Osteoblast (primary cell): ENCODE data around the gene INPP4A. TPM values are rescaled to one million over a fixed set of nuclear protein-coding genes. Genes with fewer than 3 reads are reported as not detected.
A peak's percentile ranks its signal among the peaks of the same experiment; 100 is the strongest.
"Not testable (repeated sequence)": the region's sequence is repeated elsewhere in the genome, so short reads cannot be mapped to it uniquely, and the experiment has no call there.

Experiments
- DNase-seq: peaks from one replicate; pipeline ENCODE4 v3.0.0; 2011; ENCODE audit warnings: low spot score, mixed read lengths; ENCODE audit not compliant: insufficient read length; ENCODE audit errors: missing footprints
- H2AFZ ChIP-seq: 2 replicates; pipeline ENCODE4 v1.6.0; 2011; ENCODE audit warnings: mild to moderate bottlenecking, low read length
- H3K27ac ChIP-seq: 2 replicates; pipeline ENCODE4 v1.5.1; 2011; ENCODE audit warnings: mild to moderate bottlenecking, low read depth, low read length, moderate library complexity
- H3K27me3 ChIP-seq: 2 replicates; pipeline ENCODE4 v1.6.0; 2012; ENCODE audit warnings: mild to moderate bottlenecking, control low read depth, inconsistent platforms, low read length, moderate library complexity; ENCODE audit not compliant: insufficient read depth
- H3K36me3 ChIP-seq: 2 replicates; pipeline ENCODE4 v1.5.1; 2011; ENCODE audit warnings: mild to moderate bottlenecking, low read length, control low read depth, moderate library complexity; ENCODE audit not compliant: insufficient read depth
- H3K4me1 ChIP-seq: 2 replicates; pipeline ENCODE4 v1.5.1; 2011; ENCODE audit warnings: mild to moderate bottlenecking, low read length, control low read depth, moderate library complexity; ENCODE audit not compliant: insufficient read depth
- H3K4me2 ChIP-seq: 2 replicates; pipeline ENCODE4 v1.6.0; 2011; ENCODE audit warnings: mild to moderate bottlenecking, low read length; ENCODE audit not compliant: insufficient read depth
- H3K4me3 ChIP-seq: fragments of 200-600 bp; sonication (generic); 3 replicates; pipeline ENCODE4 v1.5.1; 2012; ENCODE audit warnings: mild to moderate bottlenecking, low read length, inconsistent platforms; ENCODE audit not compliant: insufficient read depth
- H3K79me2 ChIP-seq: 2 replicates; pipeline ENCODE4 v1.6.0; 2012; ENCODE audit warnings: mild to moderate bottlenecking, low read length, control low read depth, inconsistent platforms; ENCODE audit not compliant: insufficient read depth
- H3K9me3 ChIP-seq: 2 replicates; pipeline ENCODE4 v1.5.1; 2011; ENCODE audit warnings: low read depth, low read length, control low read depth
- H4K20me1 ChIP-seq: 2 replicates; pipeline ENCODE4 v1.6.0; 2012; ENCODE audit warnings: mild to moderate bottlenecking, low read length, control low read depth; ENCODE audit not compliant: insufficient read depth
- total RNA-seq: library from RNA; depleted of rRNA; stranded (reverse); fragments of >200 nt; gene quantifications from 2 replicates; pipeline ENCODE4 v1.2.3, GENCODE V29; 2012
- TF ChIP-seq, protein P1 (sequence below): IDR thresholded peaks from 2 replicates; pipeline ENCODE4 v1.5.1; 2011; ENCODE audit warnings: mild to moderate bottlenecking, low read depth, low read length, moderate library complexity; ENCODE audit errors: extremely low read depth

Gene INPP4A
- total RNA-seq, 1 donor, result 25.7 TPM

DNA sequence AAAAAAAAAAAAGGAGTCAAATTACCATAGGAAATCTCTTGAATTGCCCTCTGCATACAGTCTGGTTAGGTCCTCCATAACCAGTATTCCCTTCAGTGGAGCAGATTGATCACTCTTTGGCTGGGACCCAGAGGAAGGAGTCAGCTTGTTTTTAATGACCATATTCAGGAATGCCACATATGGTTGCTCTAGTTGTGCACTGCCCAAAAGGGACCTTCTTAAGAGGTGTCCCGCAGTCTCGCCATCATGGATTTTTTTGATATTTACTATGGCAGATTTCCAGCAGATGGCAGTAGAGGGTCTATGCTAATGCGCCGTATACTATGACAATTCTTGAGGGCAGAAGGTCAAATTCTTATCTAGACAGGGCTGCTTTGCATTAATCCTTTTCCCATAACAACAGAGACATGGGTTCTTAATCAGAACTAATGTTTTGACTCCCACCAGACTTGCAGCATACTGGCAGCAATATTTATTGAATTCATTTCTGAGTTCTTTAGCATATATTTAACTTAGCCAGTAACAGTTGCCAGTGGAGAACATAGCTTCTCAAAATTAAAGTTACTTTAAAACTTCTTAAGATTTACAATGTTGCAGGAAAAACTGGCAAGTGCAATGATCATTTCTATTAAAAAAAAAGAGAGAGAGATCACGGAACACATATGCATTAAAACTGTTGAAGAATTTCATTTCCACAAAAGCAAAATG lies 31.8 kb upstream of the INPP4A start:
- no peaks in the 10 kb centered on the region for H3K79me2 ChIP-seq
- no peaks in the 10 kb centered on the region for H4K20me1 ChIP-seq
- peaks cover 3% of the 10 kb centered on the region for H3K4me1 ChIP-seq
- TF ChIP-seq, protein P1, sequence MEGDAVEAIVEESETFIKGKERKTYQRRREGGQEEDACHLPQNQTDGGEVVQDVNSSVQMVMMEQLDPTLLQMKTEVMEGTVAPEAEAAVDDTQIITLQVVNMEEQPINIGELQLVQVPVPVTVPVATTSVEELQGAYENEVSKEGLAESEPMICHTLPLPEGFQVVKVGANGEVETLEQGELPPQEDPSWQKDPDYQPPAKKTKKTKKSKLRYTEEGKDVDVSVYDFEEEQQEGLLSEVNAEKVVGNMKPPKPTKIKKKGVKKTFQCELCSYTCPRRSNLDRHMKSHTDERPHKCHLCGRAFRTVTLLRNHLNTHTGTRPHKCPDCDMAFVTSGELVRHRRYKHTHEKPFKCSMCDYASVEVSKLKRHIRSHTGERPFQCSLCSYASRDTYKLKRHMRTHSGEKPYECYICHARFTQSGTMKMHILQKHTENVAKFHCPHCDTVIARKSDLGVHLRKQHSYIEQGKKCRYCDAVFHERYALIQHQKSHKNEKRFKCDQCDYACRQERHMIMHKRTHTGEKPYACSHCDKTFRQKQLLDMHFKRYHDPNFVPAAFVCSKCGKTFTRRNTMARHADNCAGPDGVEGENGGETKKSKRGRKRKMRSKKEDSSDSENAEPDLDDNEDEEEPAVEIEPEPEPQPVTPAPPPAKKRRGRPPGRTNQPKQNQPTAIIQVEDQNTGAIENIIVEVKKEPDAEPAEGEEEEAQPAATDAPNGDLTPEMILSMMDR, result peak; percentile 76
- no peak overlapping the region for H3K4me3 ChIP-seq
- peak; percentile 76 for DNase-seq
- H3K27me3 ChIP-seq, result no peaks in the 10 kb centered on the region
- H3K36me3 ChIP-seq, result no peaks in the 10 kb centered on the region
- H2AFZ ChIP-seq, result peak overlapping the region; percentile 77
- H3K27ac ChIP-seq, result no peak overlapping the region
- H3K9me3 ChIP-seq, result no peaks in the 10 kb centered on the region
- peak overlapping the region; percentile 54 for H3K4me2 ChIP-seq

DNA sequence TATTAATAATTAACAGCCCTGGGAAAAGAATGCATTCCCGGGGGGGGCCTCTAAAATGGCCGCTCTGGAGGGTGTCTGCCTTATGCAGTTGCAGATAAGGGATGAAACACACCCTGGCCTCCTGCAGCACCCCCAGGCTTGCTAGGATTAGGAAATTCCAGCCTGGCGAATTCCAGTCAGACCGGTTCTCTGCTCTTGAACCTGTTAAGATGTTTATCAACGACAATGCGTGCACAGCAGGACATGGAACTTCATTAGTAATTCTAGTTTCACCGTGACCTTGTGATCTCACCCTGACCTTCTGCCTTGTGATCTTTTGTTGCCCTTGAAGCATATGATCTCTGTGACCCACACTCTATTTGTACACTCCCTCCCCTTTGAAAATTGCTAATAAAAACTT lies 30.4 kb upstream of the INPP4A start:
- DNase-seq, H3K4me2 ChIP-seq, H3K27me3 ChIP-seq, H3K4me3 ChIP-seq, H3K9me3 ChIP-seq, H3K79me2 ChIP-seq, H3K4me1 ChIP-seq, H4K20me1 ChIP-seq, H3K27ac ChIP-seq, H3K36me3 ChIP-seq, H2AFZ ChIP-seq: not testable (repeated sequence)

DNA sequence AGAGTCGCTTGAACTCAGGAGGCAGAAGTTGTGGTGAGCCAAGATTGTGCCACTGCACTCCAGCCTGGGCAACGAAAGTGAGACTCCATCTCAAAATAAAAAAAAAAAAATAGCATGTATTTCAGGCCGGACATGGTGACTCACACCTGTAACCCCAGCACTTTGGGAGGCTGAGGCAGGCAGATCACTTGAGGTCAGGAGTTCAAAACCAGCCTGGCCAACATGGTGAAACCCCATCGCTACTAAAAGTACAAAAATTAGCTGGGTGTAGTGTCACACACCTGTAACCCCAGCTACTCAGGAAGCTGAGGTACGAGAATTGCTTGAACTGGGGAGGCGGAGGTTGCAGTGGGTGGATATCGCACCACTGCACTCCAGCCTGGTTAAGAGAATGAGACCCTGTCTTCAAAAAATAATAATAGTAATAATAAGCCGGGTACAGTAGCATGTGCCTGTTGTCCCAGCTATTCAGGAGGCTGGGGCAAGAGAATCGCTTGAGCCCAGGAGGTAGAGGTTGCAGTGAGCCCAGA lies 28.9 kb upstream of the INPP4A start:
- not testable (repeated sequence) for H3K27ac ChIP-seq, DNase-seq, H3K9me3 ChIP-seq, H3K4me1 ChIP-seq, H3K4me2 ChIP-seq, H2AFZ ChIP-seq, H4K20me1 ChIP-seq, H3K4me3 ChIP-seq, H3K36me3 ChIP-seq, H3K27me3 ChIP-seq, H3K79me2 ChIP-seq

DNA sequence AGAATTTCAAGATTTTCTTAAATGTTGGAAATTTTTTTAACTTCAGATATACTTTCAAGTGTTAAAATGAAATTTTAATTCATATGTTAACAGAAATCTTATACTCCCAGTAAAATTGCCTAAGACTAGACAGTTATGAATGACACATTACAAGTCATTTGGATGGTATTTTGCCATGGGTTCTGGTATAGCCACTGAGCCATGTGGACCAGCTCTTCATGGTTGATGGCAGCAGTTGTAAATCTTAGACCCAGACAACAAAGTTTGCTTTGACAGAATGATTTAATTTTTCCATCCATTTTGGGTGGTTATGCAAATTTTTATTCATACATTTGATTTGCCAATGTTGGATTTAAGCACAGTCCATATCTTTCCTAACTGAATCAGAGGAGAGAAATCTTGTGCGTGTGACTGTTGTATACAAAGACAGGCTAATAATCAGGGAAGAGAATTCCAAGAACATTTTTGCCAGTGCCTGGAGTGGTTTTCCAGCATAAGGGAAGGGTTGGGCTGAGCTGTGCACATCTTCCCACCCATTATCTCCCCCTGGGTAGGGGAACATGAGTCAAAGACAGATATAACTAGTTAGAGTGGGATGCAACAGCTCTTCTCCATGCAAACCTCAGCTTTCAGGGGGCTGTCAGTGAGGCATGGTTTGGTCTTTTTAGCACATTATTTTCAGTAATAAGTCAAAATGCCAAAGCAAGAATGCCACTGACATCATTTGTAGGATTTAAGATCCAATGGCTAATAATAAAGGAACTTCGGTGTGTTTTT lies 28.1 kb upstream of the INPP4A start:
- DNase-seq, result no peak
- no peak overlapping the region for H3K4me2 ChIP-seq

More for the DNA sequence above, 28.1 kb upstream of the INPP4A start:
- Histone ChIP-seq H3K27me3 (no peaks in the 10 kb centered on the region), H2AFZ (no peak overlapping the region), H3K4me3 (no peak overlapping the region), H3K79me2 (no peaks in the 10 kb centered on the region), H4K20me1 (no peaks in the 10 kb centered on the region), H3K27ac (no peak overlapping the region), H3K36me3 (no peaks in the 10 kb centered on the region), H3K9me3 (no peaks in the 10 kb centered on the region), H3K4me1 (peaks cover 3% of the 10 kb centered on the region)
- TF ChIP-seq, protein P1, result no peak
